IMR-90 (cell line): ENCODE results near the gene PRMT5. TPM values are rescaled to one million over a fixed set of nuclear protein-coding genes. Genes with fewer than 3 reads are reported as not detected.
A peak's percentile ranks its signal among the peaks of the same experiment; 100 is the strongest.

Source experiments
- ATAC-seq: fragments of 200-7000 bp; cut with Tn5 transposase; 2 replicates; pipeline ENCODE4 v1.9.1; 2020; ENCODE audit warnings: low read depth, mild to moderate bottlenecking, moderate library complexity
- BruUV-seq: library from RNA; stranded (reverse); fragments of 400-500 nt; replicated peaks from 2 replicates; lab custom pipeline; 2021; lab: Mats Ljungman, UMichigan
- CTCF ChIA-PET: fragments of 300-600 bp; formaldehyde crosslinking; extraction: SDS; loops from one replicate; lab custom pipeline; 2021; ENCODE audit warnings: antibody characterized with exemption; lab: Yijun Ruan, JAX
- POLR2A ChIA-PET: fragments of 300-600 bp; sonication (Branson Sonifier 250); formaldehyde crosslinking; loops from one replicate; lab custom pipeline; 2022; ENCODE audit warnings: antibody characterized with exemption; ENCODE audit not compliant: unreplicated experiment; lab: Charles Lee
- DNase-seq: peaks from one replicate; pipeline ENCODE4 v3.0.0; 2013
- H2AFZ ChIP-seq: replicated peaks from 2 replicates; pipeline ENCODE3; 2013; ENCODE audit warnings: low read length, mild to moderate bottlenecking; ENCODE audit not compliant: poor library complexity
- H2AK5ac ChIP-seq: 2 replicates; pipeline ENCODE4 v1.6.1; 2013; ENCODE audit warnings: low read depth, low read length, inconsistent platforms
- H2AK9ac ChIP-seq: replicated peaks from 2 replicates; pipeline ENCODE3; 2013; ENCODE audit warnings: mild to moderate bottlenecking, low read depth, low read length, moderate library complexity; ENCODE audit not compliant: poor library complexity
- H2BK120ac ChIP-seq: 2 replicates; pipeline ENCODE4 v1.6.1; 2013; ENCODE audit warnings: low read depth, low read length, inconsistent platforms
- H2BK15ac ChIP-seq: 3 replicates; pipeline ENCODE4 v1.6.1; 2013; ENCODE audit warnings: low read depth, low read length, inconsistent platforms
- H2BK20ac ChIP-seq: 2 replicates; pipeline ENCODE4 v1.6.1; 2013; ENCODE audit warnings: low read depth, mild to moderate bottlenecking, inconsistent platforms, low read length, moderate library complexity
- H2BK5ac ChIP-seq: 2 replicates; pipeline ENCODE4 v1.6.1; 2013; ENCODE audit warnings: mild to moderate bottlenecking, low read depth, low read length, inconsistent platforms; ENCODE audit not compliant: poor library complexity, severe bottlenecking
- H3K14ac ChIP-seq: replicated peaks from 2 replicates; pipeline ENCODE4 v1.6.1; 2013; ENCODE audit warnings: low read depth, low read length, inconsistent platforms
- H3K18ac ChIP-seq: 2 replicates; pipeline ENCODE4 v1.6.1; 2013; ENCODE audit warnings: low read depth, low read length, control low read depth
- H3K23ac ChIP-seq: 2 replicates; pipeline ENCODE4 v1.6.1; 2013; ENCODE audit warnings: low read depth, low read length, inconsistent platforms
- H3K27ac ChIP-seq: 2 replicates; pipeline ENCODE4 v1.5.1; 2013; ENCODE audit warnings: mild to moderate bottlenecking, control low read depth, low read length; ENCODE audit not compliant: insufficient read depth
- H3K27me3 ChIP-seq: 2 replicates; pipeline ENCODE4 v1.6.1; 2013; ENCODE audit warnings: low read length; ENCODE audit not compliant: control insufficient read depth, insufficient read depth
- H3K36me3 ChIP-seq: 2 replicates; pipeline ENCODE4 v1.6.1; 2013; ENCODE audit warnings: low read length, mixed read lengths; ENCODE audit not compliant: control insufficient read depth, insufficient read depth
- H3K4ac ChIP-seq: 2 replicates; pipeline ENCODE4 v1.6.1; 2013; ENCODE audit warnings: low read depth, low read length, inconsistent platforms
- H3K4me1 ChIP-seq: 2 replicates; pipeline ENCODE4 v1.6.1; 2013; ENCODE audit warnings: low read length, mixed read lengths; ENCODE audit not compliant: control insufficient read depth, insufficient read depth
- H3K4me2 ChIP-seq: 2 replicates; pipeline ENCODE4 v1.6.1; 2013; ENCODE audit warnings: low read depth, mild to moderate bottlenecking, control low read depth, low read length, moderate library complexity
- H3K4me3 ChIP-seq: 2 replicates; pipeline ENCODE4 v1.5.1; 2013; ENCODE audit warnings: low read depth, mild to moderate bottlenecking, control low read depth, low read length, moderate library complexity; ENCODE audit not compliant: insufficient read depth
- H3K56ac ChIP-seq: 2 replicates; pipeline ENCODE4 v1.6.1; 2013; ENCODE audit warnings: low read length, inconsistent platforms; ENCODE audit not compliant: insufficient read depth; ENCODE audit errors: extremely low read depth
- H3K79me1 ChIP-seq, 2 experiments: 2 replicates each; pipeline ENCODE4 v1.6.1; 2013; ENCODE audit warnings: low read length in 2 of 2, inconsistent platforms in 1 of 2, low read depth in 1 of 2
- H3K9ac ChIP-seq: 2 replicates; pipeline ENCODE4 v1.6.1; 2013; ENCODE audit warnings: low read depth, low read length, control low read depth
- H3K9me1 ChIP-seq: 2 replicates; pipeline ENCODE4 v1.6.1; 2013; ENCODE audit warnings: low read length, inconsistent platforms; ENCODE audit not compliant: insufficient read depth
- H3K9me3 ChIP-seq: 2 replicates; pipeline ENCODE4 v1.6.1; 2013; ENCODE audit warnings: low read length; ENCODE audit not compliant: control insufficient read depth, insufficient read depth
- H4K20me1 ChIP-seq: 2 replicates; pipeline ENCODE4 v1.6.1; 2013; ENCODE audit warnings: low read length, inconsistent platforms; ENCODE audit not compliant: insufficient read depth
- H4K5ac ChIP-seq: 2 replicates; pipeline ENCODE4 v1.6.1; 2013; ENCODE audit warnings: mild to moderate bottlenecking, low read depth, low read length, control low read depth
- H4K8ac ChIP-seq, 2 experiments: 2 replicates each; pipeline ENCODE4 v1.6.1; 2013; ENCODE audit warnings: low read depth in 2 of 2, low read length in 2 of 2, control low read depth in 1 of 2, inconsistent platforms in 1 of 2
- H4K91ac ChIP-seq: 2 replicates; pipeline ENCODE4 v1.6.1; 2013; ENCODE audit warnings: low read depth, low read length, inconsistent platforms; ENCODE audit not compliant: insufficient read depth
- ELK1 ChIP-seq: fragments of 150-350 bp; IDR thresholded peaks from 2 replicates; pipeline ENCODE4 v1.6.1; 2016; ENCODE audit warnings: low read depth, mild to moderate bottlenecking, low read length, moderate library complexity, borderline replicate concordance
- MAFK ChIP-seq: IDR thresholded peaks from 2 replicates; pipeline ENCODE4 v1.6.1; 2012; ENCODE audit warnings: low read depth, low read length, improper control_type of control experiment
- WGBS, 2 experiments: methylation state at CpG; one replicate each; pipeline versions ENCODE4 v1.1.5 to v1.1.7; 2013; ENCODE audit warnings: missing lambda C conversion rate in 2 of 2; ENCODE audit not compliant: insufficient read length in 1 of 2; ENCODE audit errors: extremely low coverage in 2 of 2; 5-methylcytosine and 5-hydroxymethylcytosine counted together
- dilution Hi-C: fragments of 300-500 bp; cut with HindIII; formaldehyde crosslinking; loops from one replicate; pipeline ENCODE4 v1.14.3; 2018; ENCODE audit warnings: low sequenced_read_pairs; ENCODE audit not compliant: unreplicated experiment
- in situ Hi-C: fragments of 300-500 bp; cut with MboI; formaldehyde crosslinking; loops from 3 replicates; pipeline ENCODE4 v1.14.3; 2019; ENCODE audit warnings: low sequenced_read_pairs, inconsistent platforms, mixed read lengths
- intact Hi-C: fragments of 100-400 bp; cut with micrococcal nuclease; formaldehyde crosslinking; loops from 2 replicates; pipeline ENCODE4 v1.10.0; 2022
- polyA plus RNA-seq, 3 experiments: library from polyadenylated mRNA; depleted of rRNA; stranded (reverse); fragments of >200 nt; gene quantifications; 2 replicates each; pipeline ENCODE4 v1.2.3, GENCODE V29; 2012; ENCODE audit warnings: low replicate concordance in 1 of 3
- total RNA-seq: library from RNA; depleted of rRNA; stranded (reverse); fragments of >200 nt; gene quantifications from 2 replicates; pipeline ENCODE4 v1.2.3, GENCODE V29; 2012

Gene PRMT5
- total and polyA plus RNA-seq, 2 of the 4 experiments (the other 2 are of a cell fraction), result 99.3 to 136 TPM

- no peak for TF ChIP-seq MAFK
- TF ChIP-seq ELK1, result no peak
- in situ Hi-C loops, result no loop called here
- H2BK15ac ChIP-seq, result 0 out of 3 replicates have a peak overlapping the region, but pooled peaks have one; percentile 34
- CTCF ChIA-PET, result interaction anchor here (1.7 kb wide), 1 partner anchor 73 kb away, joined by 4 read pairs; no protein-coding TSS in a partner anchor
- DNase-seq (no peak), ATAC-seq (no peak)
- peak overlapping the region; percentile 26; the same call in 1 of the 2 replicates for H3K14ac ChIP-seq
- H3K27me3 ChIP-seq, result no peaks in the 10 kb centered on the region
- no peaks in the 10 kb centered on the region for H4K20me1 ChIP-seq
- H3K56ac ChIP-seq, result no peak overlapping the region
- H3K18ac ChIP-seq, result no peak overlapping the region
- intact Hi-C loops, result loop anchor here (5.0 to 10.0 kb wide), 3 partner anchors 59 to 512 kb away; partner anchors contain the start of gene MMP14
- no peak overlapping the region for H3K4me2 ChIP-seq
- peak overlapping the region; percentile 4; the same call in 1 of the 2 replicates for H3K23ac ChIP-seq
- H2AFZ ChIP-seq, result no peak overlapping the region
- peak overlapping the region; percentile 43; the same call in 1 of the 2 replicates for H4K91ac ChIP-seq
- no peak overlapping the region for H2BK5ac ChIP-seq
- peak overlapping the region; percentile 30; the same call in 1 of the 2 replicates for H2BK120ac ChIP-seq
- H2AK5ac ChIP-seq, result peak overlapping the region; percentile 31
- H4K5ac ChIP-seq, result no peak overlapping the region
- H3K36me3 ChIP-seq, result peaks cover 5% of the 10 kb centered on the region
- peaks cover 17% of the 10 kb centered on the region for H3K4me1 ChIP-seq
- H3K4ac ChIP-seq, result no peak overlapping the region
- H2AK9ac ChIP-seq, result peak overlapping the region; percentile 77
- BruUV-seq, result no TSS peak
- WGBS, 2 experiments, result 31% methylated on average over 3 of the region's 5 CpGs; no CpG with 5 or more reads in 1 of the 2 experiments
- H2BK20ac ChIP-seq, result peak overlapping the region; percentile 30; the same call in 1 of the 2 replicates
- peaks cover 20% of the 10 kb centered on the region for H3K9me1 ChIP-seq
- H3K27ac ChIP-seq, result no peak overlapping the region
- POLR2A ChIA-PET, result interaction anchor here (0.5 kb wide), 1 partner anchor 13 kb away, joined by 3 read pairs; no protein-coding TSS in a partner anchor
- dilution Hi-C loops, result no loop called here
- no peaks in the 10 kb centered on the region for H3K9me3 ChIP-seq
- H4K8ac ChIP-seq, result no peak overlapping the region
- peaks cover 0 to 17% of the 10 kb centered on the region in 2 experiments; a peak in 3 of 4 replicates for H3K79me1 ChIP-seq
- H3K9ac ChIP-seq, result no peak overlapping the region
- H3K4me3 ChIP-seq, result no peak overlapping the region
These were observed 32.8 kb downstream of the PRMT5 start for GRCh38 chr14:22896356-22896755.
